ENCODE measurements around the gene ARHGDIB.

ARHGDIB gene

DNA sequence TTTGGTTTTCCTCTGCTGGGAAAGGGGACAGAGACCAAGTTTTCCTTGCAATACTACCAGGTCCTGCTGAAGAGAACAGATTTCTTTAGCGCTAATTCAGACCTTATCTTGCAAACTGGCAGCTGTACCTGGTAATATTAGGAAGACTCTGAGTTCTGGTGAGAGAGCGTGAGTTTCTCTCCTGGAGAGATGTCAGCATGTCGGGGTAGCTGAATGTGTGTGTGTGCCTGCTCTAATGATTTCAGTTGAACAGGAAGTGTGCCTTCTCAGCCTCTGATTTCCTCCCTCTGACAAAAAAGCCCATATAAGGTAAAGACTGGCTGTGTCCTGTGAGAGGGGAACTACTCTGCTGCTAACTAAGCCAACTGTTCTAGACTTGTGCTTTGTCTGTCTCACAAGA lies 12.7 kb downstream of the ARHGDIB start:
- no peak overlapping the region for H3K4me3 ChIP-seq (replicated peaks; ENCODE audit: low read depth, low read length)
- peak; percentile 70 for DNase-seq (ENCODE audit: extremely low read depth, low read depth)
- TF ChIP-seq, protein P1, sequence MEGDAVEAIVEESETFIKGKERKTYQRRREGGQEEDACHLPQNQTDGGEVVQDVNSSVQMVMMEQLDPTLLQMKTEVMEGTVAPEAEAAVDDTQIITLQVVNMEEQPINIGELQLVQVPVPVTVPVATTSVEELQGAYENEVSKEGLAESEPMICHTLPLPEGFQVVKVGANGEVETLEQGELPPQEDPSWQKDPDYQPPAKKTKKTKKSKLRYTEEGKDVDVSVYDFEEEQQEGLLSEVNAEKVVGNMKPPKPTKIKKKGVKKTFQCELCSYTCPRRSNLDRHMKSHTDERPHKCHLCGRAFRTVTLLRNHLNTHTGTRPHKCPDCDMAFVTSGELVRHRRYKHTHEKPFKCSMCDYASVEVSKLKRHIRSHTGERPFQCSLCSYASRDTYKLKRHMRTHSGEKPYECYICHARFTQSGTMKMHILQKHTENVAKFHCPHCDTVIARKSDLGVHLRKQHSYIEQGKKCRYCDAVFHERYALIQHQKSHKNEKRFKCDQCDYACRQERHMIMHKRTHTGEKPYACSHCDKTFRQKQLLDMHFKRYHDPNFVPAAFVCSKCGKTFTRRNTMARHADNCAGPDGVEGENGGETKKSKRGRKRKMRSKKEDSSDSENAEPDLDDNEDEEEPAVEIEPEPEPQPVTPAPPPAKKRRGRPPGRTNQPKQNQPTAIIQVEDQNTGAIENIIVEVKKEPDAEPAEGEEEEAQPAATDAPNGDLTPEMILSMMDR (IDR thresholded peaks at IDR 0.05; ENCODE audit: low read depth, low read length, missing control alignments) = no peak

- no peak for DNase-seq (ENCODE audit: extremely low read depth, low read depth)
- TF ChIP-seq, protein P1 (IDR thresholded peaks at IDR 0.05; ENCODE audit: low read depth, low read length, missing control alignments) = no peak
- no peak overlapping the region for H3K4me3 ChIP-seq (replicated peaks; ENCODE audit: low read depth, low read length)
Observed at GRCh38 chr12:14946861-14947260, 14.5 kb downstream of the ARHGDIB start.

- no peak overlapping the region for H3K4me3 ChIP-seq (replicated peaks; ENCODE audit: low read depth, low read length)
- no peak for DNase-seq (ENCODE audit: extremely low read depth, low read depth)
- TF ChIP-seq, protein P1 (IDR thresholded peaks at IDR 0.05; ENCODE audit: low read depth, low read length, missing control alignments) = no peak
Observed at GRCh38 chr12:14946162-14946561, 15.2 kb downstream of the ARHGDIB start.

DNA sequence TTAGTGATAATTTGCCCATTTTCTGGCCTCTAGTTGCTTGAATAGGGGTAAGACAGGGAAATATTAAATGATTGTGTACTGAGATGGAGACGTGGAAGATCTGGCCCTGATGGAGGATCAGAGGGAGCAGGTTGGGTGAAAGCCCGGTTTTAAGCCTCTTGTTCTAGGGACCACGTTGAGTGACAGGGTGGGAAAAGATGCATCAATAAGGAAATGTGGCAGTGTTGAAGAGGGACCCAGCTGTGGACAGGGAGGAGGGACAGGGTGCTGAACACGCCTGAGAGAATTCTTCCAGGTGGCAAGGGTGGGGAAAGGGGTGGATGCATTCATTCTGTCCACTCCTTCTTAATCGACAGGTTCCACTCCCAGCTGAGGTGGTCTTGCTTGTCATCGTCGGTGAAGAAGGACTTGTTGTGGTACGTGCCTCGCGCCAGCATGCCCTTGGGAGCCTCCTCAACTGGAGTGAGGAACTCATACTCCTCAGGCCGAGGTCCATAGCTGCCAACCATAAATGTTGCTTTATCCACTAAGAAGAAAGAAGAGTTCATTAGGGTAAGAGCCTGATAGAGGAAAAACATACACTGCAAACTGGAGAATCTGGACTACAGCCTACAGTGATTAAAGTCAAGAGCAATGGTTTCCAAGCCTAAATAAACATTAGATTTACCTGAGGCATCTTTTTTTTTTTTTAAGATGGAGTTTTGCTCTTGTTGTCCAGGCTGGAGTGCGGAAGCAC lies 19.0 kb downstream of the ARHGDIB start:
- no peak for DNase-seq (ENCODE audit: extremely low read depth, low read depth)
- TF ChIP-seq, protein P1 (IDR thresholded peaks at IDR 0.05; ENCODE audit: low read depth, low read length, missing control alignments) = no peak
- H3K4me3 ChIP-seq (replicated peaks; ENCODE audit: low read depth, low read length) = no peak overlapping the region

DNA sequence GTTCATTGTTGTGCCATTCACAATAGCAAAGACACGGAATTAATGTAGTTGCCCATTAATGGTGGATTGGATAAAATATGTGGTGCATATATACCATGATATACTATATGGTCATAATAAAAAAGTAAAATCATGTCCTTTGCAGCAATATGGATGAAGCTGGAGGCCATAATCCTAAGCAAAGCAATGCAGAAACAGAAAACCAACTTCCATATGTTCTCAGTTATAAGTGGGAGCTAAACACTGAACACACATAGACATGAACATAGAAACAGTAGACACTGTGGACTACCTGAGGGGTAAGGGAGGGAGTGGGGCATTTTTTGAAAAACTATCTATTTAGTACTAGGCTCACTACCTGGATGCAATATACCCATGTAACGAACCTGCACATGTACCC lies 20.0 kb downstream of the ARHGDIB start:
- TF ChIP-seq, protein P1 (IDR thresholded peaks at IDR 0.05; ENCODE audit: low read depth, low read length, missing control alignments) = no peak
- no peak overlapping the region for H3K4me3 ChIP-seq (replicated peaks; ENCODE audit: low read depth, low read length)
- no peak for DNase-seq (ENCODE audit: extremely low read depth, low read depth)

- no peak within 1 kb of the TSS for H3K4me3 ChIP-seq (replicated peaks; ENCODE audit: low read depth, low read length)
- DNase-seq (ENCODE audit: extremely low read depth, low read depth) = no peak
- TF ChIP-seq, protein P1 (IDR thresholded peaks at IDR 0.05; ENCODE audit: low read depth, low read length, missing control alignments) = no peak
Observed at GRCh38 chr12:14938301-14938700, 23.1 kb downstream of the ARHGDIB start, which contains the start of gene ERP27. Gene ERP27, minus strand, starts transcription at chr12:14938537. Its CDS starts 29 bp downstream, at chr12:14938508.
